K562 (cell line): ENCODE measurements around the gene ARL3. TPM values are rescaled to one million over a fixed set of nuclear protein-coding genes. Genes with fewer than 3 reads are reported as not detected.

Experiments
- ATAC-seq: fragments of 200-7000 bp; cut with Tn5 transposase; 3 replicates; pipeline ENCODE4 v1.9.1; 2020; ENCODE audit warnings: moderate library complexity
- BruUV-seq: library from RNA; stranded (reverse); fragments of 400-500 nt; replicated peaks from 2 replicates; lab custom pipeline; 2021; lab: Mats Ljungman, UMichigan
- CTCF ChIA-PET: fragments of 300-600 bp; formaldehyde crosslinking; extraction: SDS; loops from one replicate; lab custom pipeline; 2021; ENCODE audit warnings: low intra/inter-chr PET ratio; lab: Yijun Ruan, JAX
- POLR2A ChIA-PET: fragments of 300-600, 350-650 bp; sonication (Branson Sonifier 250); formaldehyde crosslinking; extraction: SDS; loops from one replicate; lab custom pipeline; 2021; ENCODE audit warnings: antibody characterized with exemption, inconsistent platforms; lab: Yijun Ruan, JAX
- DNase-seq, 4 experiments: peaks; one replicate each; pipeline versions ENCODE4 v3.0.0 to v3.0.0-alpha.2; 2011 to 2018; ENCODE audit warnings: low spot score in 3 of 4, mixed read lengths in 3 of 4; ENCODE audit errors: extremely low read depth in 1 of 4
- FAIRE-seq: peaks from 2 replicates; lab custom pipeline; 2011; peaks lifted over from hg19 to GRCh38; lab: Jason Lieb, UNC
- H2AFZ ChIP-seq: 2 replicates; pipeline ENCODE4 v1.6.0; 2011; ENCODE audit warnings: low read depth, low read length, control low read depth, inconsistent platforms
- H3K27ac ChIP-seq: fragments of 200-600 bp; 3 replicates; pipeline ENCODE4 v1.8.0; 2011; ENCODE audit warnings: low read depth, mild to moderate bottlenecking, control low read depth, inconsistent platforms, low read length, moderate library complexity, mixed read lengths; ENCODE audit errors: extremely low read depth
- H3K27me3 ChIP-seq, 2 experiments: fragments of 300-600 bp in 1 of 2; 2 replicates in 1 of 2; 3 replicates in 1 of 2; pipeline versions ENCODE4 v1.6.0 to v1.8.0; 2011; ENCODE audit warnings: inconsistent platforms in 2 of 2, low read length in 2 of 2, mild to moderate bottlenecking in 1 of 2, mixed read lengths in 1 of 2, moderate library complexity in 1 of 2; ENCODE audit not compliant: control insufficient read depth in 2 of 2, insufficient read depth in 2 of 2
- H3K36me3 ChIP-seq: fragments of 300-600 bp; 3 replicates; pipeline ENCODE4 v1.8.0; 2011; ENCODE audit warnings: mild to moderate bottlenecking, low read length, inconsistent platforms; ENCODE audit not compliant: control insufficient read depth, insufficient read depth
- H3K4me1 ChIP-seq, 2 experiments: fragments of 200-600 bp in 1 of 2; replicated peaks in 1 of 2; 2 replicates in 1 of 2; 3 replicates in 1 of 2; pipeline versions ENCODE4 v1.5.1 to v1.8.0; 2011; ENCODE audit warnings: inconsistent platforms in 2 of 2, low read length in 2 of 2, mild to moderate bottlenecking in 1 of 2, mixed read lengths in 1 of 2, moderate library complexity in 1 of 2; ENCODE audit not compliant: control insufficient read depth in 2 of 2, insufficient read depth in 2 of 2
- H3K4me2 ChIP-seq: 2 replicates; pipeline ENCODE4 v1.6.1; 2011; ENCODE audit warnings: low read length, control low read depth, inconsistent platforms, mixed read lengths; ENCODE audit not compliant: insufficient read depth
- H3K4me3 ChIP-seq: fragments of 200-600 bp; sonication (generic), shearing (Covaris generic); 2 replicates; pipeline ENCODE4 v1.5.1; 2016; ENCODE audit warnings: control low read depth, inconsistent platforms
- H3K79me2 ChIP-seq: fragments of 200-600 bp; 3 replicates; pipeline ENCODE4 v1.8.0; 2011; ENCODE audit warnings: low read length, inconsistent platforms; ENCODE audit not compliant: control insufficient read depth, insufficient read depth
- H3K9ac ChIP-seq, 2 experiments: 2 replicates each; pipeline versions ENCODE4 v1.6.0 to v1.6.1; 2011; ENCODE audit warnings: low read depth in 2 of 2, low read length in 2 of 2, control low read depth in 1 of 2, inconsistent platforms in 1 of 2, mild to moderate bottlenecking in 1 of 2, mixed read lengths in 1 of 2; ENCODE audit not compliant: insufficient read depth in 1 of 2
- H3K9me1 ChIP-seq: one replicate; pipeline ENCODE4 v1.6.0; 2011; ENCODE audit warnings: inconsistent platforms, mild to moderate bottlenecking, low read length, moderate library complexity; ENCODE audit not compliant: control insufficient read depth, insufficient read depth
- H3K9me3 ChIP-seq: replicated peaks from 2 replicates; pipeline ENCODE4 v1.5.1; 2011; ENCODE audit warnings: low read depth, low read length, inconsistent platforms; ENCODE audit not compliant: control insufficient read depth, insufficient read depth
- H4K20me1 ChIP-seq: replicated peaks from 2 replicates; pipeline ENCODE4 v1.6.1; 2011; ENCODE audit warnings: low read length, inconsistent platforms, mixed read lengths; ENCODE audit not compliant: control insufficient read depth, insufficient read depth
- MAFG ChIP-seq: fragments of 450-650 bp; conservative IDR thresholded peaks from 2 replicates; pipeline ENCODE4 v1.6.1; 2016; ENCODE audit warnings: missing genetic modification characterization, missing compliant biosample characterization
- TAF1 ChIP-seq: IDR thresholded peaks from 2 replicates; pipeline ENCODE4 v1.6.1; 2011; ENCODE audit warnings: mild to moderate bottlenecking, low read length, moderate library complexity; ENCODE audit not compliant: insufficient read depth, control insufficient read depth, severe bottlenecking; ENCODE audit errors: extremely low read depth
- TCFL5 ChIP-seq: fragments of 250-450 bp; sonication (Bioruptor Pico); conservative IDR thresholded peaks from 2 replicates; pipeline ENCODE4 v1.6.1; 2021; ENCODE audit warnings: mild to moderate bottlenecking, moderate library complexity, matching md5 sums
- WGBS: fragments of 100-300 bp; shearing (Covaris generic); methylation state at CpG from one replicate; pipeline ENCODE4 v1.1.6; 2016; ENCODE audit warnings: low coverage, mixed read lengths; ENCODE audit not compliant: insufficient coverage; ENCODE audit errors: missing lambda C conversion rate; 5-methylcytosine and 5-hydroxymethylcytosine counted together
- in situ Hi-C: fragments of 300-500 bp; cut with MboI; formaldehyde crosslinking; loops from 4 replicates; pipeline ENCODE4 v1.15.0; 2018; ENCODE audit warnings: inconsistent platforms, mixed read lengths
- intact Hi-C: fragments of 100-400 bp; cut with micrococcal nuclease; formaldehyde crosslinking; loops from 2 replicates; pipeline ENCODE4 v1.14.2; 2022
- polyA plus RNA-seq, 8 experiments: library from polyadenylated mRNA; depleted of rRNA in 4 of 8; stranded (reverse) in 5 of 8; unstranded in 3 of 8; fragments of >200 nt; fragmentation: Nextera tagmentation in 2 of 8; fragmentation: Illumina TruSeq in 1 of 8; extraction: Ambion mirVana in 2 of 8; extraction: Trizol in 1 of 8; gene quantifications; 2 replicates each; pipeline versions ENCODE4 v1.2.1 to v1.2.3, GENCODE V29; 2011 to 2014; ENCODE audit warnings: inconsistent platforms in 1 of 8, missing spikeins in 1 of 8
- total RNA-seq, 7 experiments: library from RNA; depleted of rRNA in 6 of 7; stranded (reverse); fragments of >200 nt in 6 of 7; fragmentation: Illumina TruSeq in 2 of 7; extraction: Trizol in 2 of 7; gene quantifications; 2 replicates each; pipeline versions ENCODE4 v1.2.1 to v1.2.3, GENCODE V29; 2011 to 2021; ENCODE audit warnings: low replicate concordance in 1 of 7
- TF ChIP-seq, protein P1 (sequence below): sonication (generic); formaldehyde crosslinking; IDR thresholded peaks from 2 replicates; pipeline ENCODE4 v1.4.0; 2020; ENCODE audit warnings: mild to moderate bottlenecking, missing genetic modification reagents
- TF ChIP-seq, protein P2 (sequence below): fragments of 250-450 bp; sonication (Bioruptor Pico); IDR thresholded peaks from 2 replicates; pipeline ENCODE4 v1.6.1; 2021; ENCODE audit warnings: mild to moderate bottlenecking

Gene ARL3
- total and polyA plus RNA-seq, 9 of the 15 experiments (the other 6 are each of a cell fraction or from before 2014, with no cell fraction given): 2.9 to 8.9 (median 4.8) TPM

DNA sequence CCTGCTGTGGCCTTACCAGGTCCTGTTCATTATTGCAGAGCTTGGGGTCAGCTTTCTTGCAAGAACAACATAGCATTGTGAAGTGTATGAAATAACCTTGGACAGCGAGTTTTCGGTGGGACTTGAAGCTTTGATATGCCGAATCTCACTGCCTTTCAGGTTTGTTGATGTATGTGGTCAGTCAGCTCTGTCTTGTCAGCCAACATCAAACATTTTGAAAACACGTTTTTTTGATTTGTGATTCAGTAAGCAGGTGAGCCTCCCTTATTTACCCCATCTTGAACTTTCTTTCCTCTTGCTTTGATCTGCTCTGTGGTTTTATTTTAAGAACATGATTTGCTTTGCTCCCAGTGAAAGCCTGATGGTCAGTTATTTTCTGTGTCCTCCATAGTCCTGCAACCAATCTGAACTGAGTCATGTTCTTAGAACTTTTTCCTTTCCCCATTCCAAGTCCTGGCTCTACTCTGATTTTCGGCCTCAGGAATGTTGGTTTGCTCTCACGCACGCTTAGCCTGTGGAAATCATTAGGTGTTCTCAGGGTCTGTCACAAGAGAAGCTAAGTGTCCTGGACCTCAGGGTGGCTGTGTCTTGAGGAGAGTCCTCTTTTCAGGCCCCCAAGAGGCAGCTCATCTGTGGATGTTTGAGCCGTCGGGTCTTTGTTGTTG, 38.2 kb upstream of the ARL3 start:
- H3K27me3 ChIP-seq: no peaks in the 10 kb centered on the region
- H3K79me2 ChIP-seq: peaks cover 31% of the 10 kb centered on the region
- H3K4me2 ChIP-seq: no peak overlapping the region
- no TSS peak for BruUV-seq
- in situ Hi-C loops: no loop called here
- no peaks in the 10 kb centered on the region for H3K9me3 ChIP-seq
- no peak for FAIRE-seq
- no peaks in the 10 kb centered on the region for H4K20me1 ChIP-seq
- 78% methylated on average over 9 of the region's 9 CpGs for whole genome bisulfite sequencing
- no peak for TF ChIP-seq TCFL5 (CRISPR knock-in tag)
- TF ChIP-seq, protein P1, sequence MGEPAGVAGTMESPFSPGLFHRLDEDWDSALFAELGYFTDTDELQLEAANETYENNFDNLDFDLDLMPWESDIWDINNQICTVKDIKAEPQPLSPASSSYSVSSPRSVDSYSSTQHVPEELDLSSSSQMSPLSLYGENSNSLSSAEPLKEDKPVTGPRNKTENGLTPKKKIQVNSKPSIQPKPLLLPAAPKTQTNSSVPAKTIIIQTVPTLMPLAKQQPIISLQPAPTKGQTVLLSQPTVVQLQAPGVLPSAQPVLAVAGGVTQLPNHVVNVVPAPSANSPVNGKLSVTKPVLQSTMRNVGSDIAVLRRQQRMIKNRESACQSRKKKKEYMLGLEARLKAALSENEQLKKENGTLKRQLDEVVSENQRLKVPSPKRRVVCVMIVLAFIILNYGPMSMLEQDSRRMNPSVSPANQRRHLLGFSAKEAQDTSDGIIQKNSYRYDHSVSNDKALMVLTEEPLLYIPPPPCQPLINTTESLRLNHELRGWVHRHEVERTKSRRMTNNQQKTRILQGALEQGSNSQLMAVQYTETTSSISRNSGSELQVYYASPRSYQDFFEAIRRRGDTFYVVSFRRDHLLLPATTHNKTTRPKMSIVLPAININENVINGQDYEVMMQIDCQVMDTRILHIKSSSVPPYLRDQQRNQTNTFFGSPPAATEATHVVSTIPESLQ (CRISPR knock-in tag): no peak
- no peak for TF ChIP-seq TAF1
- no peak for TF ChIP-seq MAFG
- TF ChIP-seq, protein P2, sequence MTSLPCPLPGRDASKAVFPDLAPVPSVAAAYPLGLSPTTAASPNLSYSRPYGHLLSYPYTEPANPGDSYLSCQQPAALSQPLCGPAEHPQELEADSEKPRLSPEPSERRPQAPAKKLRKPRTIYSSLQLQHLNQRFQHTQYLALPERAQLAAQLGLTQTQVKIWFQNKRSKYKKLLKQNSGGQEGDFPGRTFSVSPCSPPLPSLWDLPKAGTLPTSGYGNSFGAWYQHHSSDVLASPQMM (CRISPR knock-in tag): no peak
- TF ChIP-seq, all 486 proteins: peak for 0
- intact Hi-C loops: no loop called here
- no peak overlapping the region for H3K27ac ChIP-seq
- no peaks in the 10 kb centered on the region; the same call in 2 of the 3 replicates for H3K36me3 ChIP-seq
- DNase-seq: no peak
- CTCF ChIA-PET: interaction anchor here (1.2 kb wide), 1 partner anchor 149 kb away, joined by 5 read pairs; no protein-coding TSS in a partner anchor
- no peak overlapping the region for H3K9ac ChIP-seq
- no peak overlapping the region for H3K4me3 ChIP-seq
- no peak for ATAC-seq
- no peaks in the 10 kb centered on the region for H3K9me1 ChIP-seq
- POLR2A ChIA-PET: no interaction called here
- H3K4me1 ChIP-seq: no peaks in the 10 kb centered on the region; a peak in 1 of 5 replicates
- H2AFZ ChIP-seq: no peak overlapping the region
